Astrocyte (in vitro differentiated cells and primary cell): ENCODE measurements around the gene DOCK11. TPM values are rescaled to one million over a fixed set of nuclear protein-coding genes. Genes with fewer than 3 reads are reported as not detected.

ENCODE experiments used
- DNase-seq: peaks from one replicate; pipeline ENCODE4 v3.0.0-alpha.2; 2010; ENCODE audit warnings: low read depth
- FAIRE-seq: peaks from 2 replicates; lab custom pipeline; 2011; peaks lifted over from hg19 to GRCh38; lab: Jason Lieb, UNC
- H2AFZ ChIP-seq: 2 replicates; pipeline ENCODE4 v1.6.0; 2012; ENCODE audit warnings: low read depth, low read length, inconsistent platforms
- H3K27ac ChIP-seq: 2 replicates; pipeline ENCODE4 v1.5.1; 2011; ENCODE audit warnings: low read depth, low read length, inconsistent platforms
- H3K27me3 ChIP-seq: 2 replicates; pipeline ENCODE4 v1.6.0; 2011; ENCODE audit warnings: low read length, inconsistent platforms; ENCODE audit not compliant: insufficient read depth
- H3K36me3 ChIP-seq: 2 replicates; pipeline ENCODE4 v1.5.1; 2011; ENCODE audit warnings: low read length, inconsistent platforms; ENCODE audit not compliant: insufficient read depth
- H3K4me1 ChIP-seq: 2 replicates; pipeline ENCODE4 v1.5.1; 2011; ENCODE audit warnings: low read length, inconsistent platforms; ENCODE audit not compliant: insufficient read depth
- H3K4me2 ChIP-seq: 2 replicates; pipeline ENCODE4 v1.6.0; 2012; ENCODE audit warnings: low read length, inconsistent platforms
- H3K4me3 ChIP-seq: 2 replicates; pipeline ENCODE4 v1.5.1; 2011; ENCODE audit warnings: low read depth, mild to moderate bottlenecking, low read length, inconsistent platforms; ENCODE audit not compliant: insufficient read depth
- H3K79me2 ChIP-seq: 2 replicates; pipeline ENCODE4 v1.6.0; 2012; ENCODE audit warnings: mild to moderate bottlenecking, low read length, inconsistent platforms; ENCODE audit not compliant: insufficient read depth
- H3K9ac ChIP-seq: 2 replicates; pipeline ENCODE4 v1.6.0; 2012; ENCODE audit warnings: mild to moderate bottlenecking, low read length, inconsistent platforms
- H3K9me3 ChIP-seq: 2 replicates; pipeline ENCODE4 v1.5.1; 2012; ENCODE audit warnings: low read depth, mild to moderate bottlenecking, low read length, inconsistent platforms; ENCODE audit not compliant: insufficient read depth
- H4K20me1 ChIP-seq: 2 replicates; pipeline ENCODE4 v1.6.0; 2012; ENCODE audit warnings: low read length, inconsistent platforms; ENCODE audit not compliant: insufficient read depth
- H3K27ac Mint-ChIP-seq: one replicate; pipeline ENCODE4 v1.8.0; 2021; ENCODE audit warnings: mild to moderate bottlenecking, mixed read lengths; ENCODE audit not compliant: unreplicated experiment
- H3K27me3 Mint-ChIP-seq: one replicate; pipeline ENCODE4 v1.8.0; 2021; ENCODE audit warnings: low read depth, mixed read lengths; ENCODE audit not compliant: unreplicated experiment
- H3K36me3 Mint-ChIP-seq: one replicate; pipeline ENCODE4 v1.8.0; 2021; ENCODE audit warnings: low read depth, mixed read lengths; ENCODE audit not compliant: unreplicated experiment
- H3K4me1 Mint-ChIP-seq: one replicate; pipeline ENCODE4 v1.8.0; 2021; ENCODE audit warnings: low read depth, mixed read lengths; ENCODE audit not compliant: unreplicated experiment
- H3K4me3 Mint-ChIP-seq: one replicate; pipeline ENCODE4 v1.8.0; 2021; ENCODE audit warnings: mild to moderate bottlenecking, moderate library complexity, mixed read lengths; ENCODE audit not compliant: unreplicated experiment
- H3K9me3 Mint-ChIP-seq: one replicate; pipeline ENCODE4 v1.8.0; 2021; ENCODE audit warnings: mild to moderate bottlenecking, mixed read lengths; ENCODE audit not compliant: unreplicated experiment
- EZH2 ChIP-seq: IDR thresholded peaks from 2 replicates; pipeline ENCODE4 v1.6.1; 2012; ENCODE audit warnings: mild to moderate bottlenecking, low read length, inconsistent platforms; ENCODE audit not compliant: insufficient read depth
- total RNA-seq: library from RNA; stranded (reverse); gene quantifications from 2 replicates; pipeline ENCODE4 v1.2.1, GENCODE V29; 2021
- TF ChIP-seq, protein P1 (sequence below): IDR thresholded peaks from 2 replicates; pipeline ENCODE4 v1.5.1; 2011; ENCODE audit warnings: low read depth, mild to moderate bottlenecking, inconsistent platforms, low read length, moderate library complexity; ENCODE audit not compliant: insufficient read depth

DOCK11 gene
- total RNA-seq, 1 donor from 2014 or later = 4.7 TPM

DNA sequence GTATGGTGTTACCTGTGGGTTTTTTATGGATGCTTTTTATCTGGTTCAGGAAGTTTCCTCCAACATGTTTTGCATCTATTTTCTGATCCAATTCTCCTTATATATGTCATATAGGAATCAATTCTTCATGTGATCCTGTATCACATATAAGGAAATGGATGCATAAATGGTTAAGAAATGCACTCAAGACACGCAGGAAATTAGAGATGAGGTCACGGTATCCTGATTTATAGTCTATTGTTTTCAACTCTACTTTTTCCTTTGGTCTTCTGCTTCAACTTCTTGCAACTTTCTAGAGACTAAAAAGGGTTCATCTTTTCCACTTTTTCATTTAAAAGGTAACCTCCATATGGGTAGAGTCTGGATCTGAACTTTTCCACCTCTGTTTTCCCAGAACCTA, 198.2 kb downstream of the DOCK11 start:
- H3K4me3 Mint-ChIP-seq = no peak overlapping the region
- H3K36me3 ChIP-seq = no peaks in the 10 kb centered on the region
- no peaks in the 10 kb centered on the region for H3K9me3 ChIP-seq
- no peak overlapping the region for H3K9ac ChIP-seq
- no peak overlapping the region for H3K27ac Mint-ChIP-seq
- no peak overlapping the region for H3K27ac ChIP-seq
- peaks cover 3% of the 10 kb centered on the region for H3K27me3 Mint-ChIP-seq
- DNase-seq (no peak), FAIRE-seq (peak; percentile 64)
- no peaks in the 10 kb centered on the region for H3K4me1 ChIP-seq
- no peaks in the 10 kb centered on the region for H3K4me1 Mint-ChIP-seq
- no peak overlapping the region for H3K4me2 ChIP-seq
- H3K4me3 ChIP-seq = no peak overlapping the region
- TF ChIP-seq EZH2 = no peak
- TF ChIP-seq, protein P1, sequence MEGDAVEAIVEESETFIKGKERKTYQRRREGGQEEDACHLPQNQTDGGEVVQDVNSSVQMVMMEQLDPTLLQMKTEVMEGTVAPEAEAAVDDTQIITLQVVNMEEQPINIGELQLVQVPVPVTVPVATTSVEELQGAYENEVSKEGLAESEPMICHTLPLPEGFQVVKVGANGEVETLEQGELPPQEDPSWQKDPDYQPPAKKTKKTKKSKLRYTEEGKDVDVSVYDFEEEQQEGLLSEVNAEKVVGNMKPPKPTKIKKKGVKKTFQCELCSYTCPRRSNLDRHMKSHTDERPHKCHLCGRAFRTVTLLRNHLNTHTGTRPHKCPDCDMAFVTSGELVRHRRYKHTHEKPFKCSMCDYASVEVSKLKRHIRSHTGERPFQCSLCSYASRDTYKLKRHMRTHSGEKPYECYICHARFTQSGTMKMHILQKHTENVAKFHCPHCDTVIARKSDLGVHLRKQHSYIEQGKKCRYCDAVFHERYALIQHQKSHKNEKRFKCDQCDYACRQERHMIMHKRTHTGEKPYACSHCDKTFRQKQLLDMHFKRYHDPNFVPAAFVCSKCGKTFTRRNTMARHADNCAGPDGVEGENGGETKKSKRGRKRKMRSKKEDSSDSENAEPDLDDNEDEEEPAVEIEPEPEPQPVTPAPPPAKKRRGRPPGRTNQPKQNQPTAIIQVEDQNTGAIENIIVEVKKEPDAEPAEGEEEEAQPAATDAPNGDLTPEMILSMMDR = no peak
- H3K36me3 Mint-ChIP-seq = no peaks in the 10 kb centered on the region
- H4K20me1 ChIP-seq = no peaks in the 10 kb centered on the region
- H3K9me3 Mint-ChIP-seq = no peaks in the 10 kb centered on the region
- no peak overlapping the region for H2AFZ ChIP-seq
- H3K79me2 ChIP-seq = no peaks in the 10 kb centered on the region
- no peaks in the 10 kb centered on the region for H3K27me3 ChIP-seq

DNA sequence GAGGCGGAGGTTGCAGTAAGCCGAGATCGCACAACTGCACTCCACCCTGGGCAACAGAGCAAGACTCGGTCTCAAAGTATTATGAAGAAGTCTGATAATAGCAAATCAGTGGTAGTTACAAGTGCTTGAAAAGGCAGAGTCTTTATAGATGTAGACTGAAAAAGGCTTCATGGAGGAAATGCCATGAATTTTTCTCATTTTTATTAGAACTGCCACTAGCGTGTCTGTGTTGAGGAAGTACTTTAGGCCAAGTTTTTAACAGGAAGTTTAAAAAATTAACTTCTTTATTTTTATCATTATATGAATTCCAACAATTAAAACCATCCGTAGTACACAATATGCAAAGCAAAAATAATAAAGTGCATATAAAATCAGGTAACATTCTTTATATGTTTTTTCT, 199.0 kb downstream of the DOCK11 start:
- no peak overlapping the region for H2AFZ ChIP-seq
- TF ChIP-seq, protein P1 = no peak
- TF ChIP-seq EZH2 = no peak
- no peaks in the 10 kb centered on the region for H3K9me3 ChIP-seq
- H3K4me2 ChIP-seq = no peak overlapping the region
- DNase-seq (no peak), FAIRE-seq (peak; percentile 13)
- H3K79me2 ChIP-seq = no peaks in the 10 kb centered on the region
- H4K20me1 ChIP-seq = no peaks in the 10 kb centered on the region
- H3K9me3 Mint-ChIP-seq = no peaks in the 10 kb centered on the region
- peaks cover 3% of the 10 kb centered on the region for H3K27me3 Mint-ChIP-seq
- H3K27ac ChIP-seq = no peak overlapping the region
- H3K27ac Mint-ChIP-seq = no peak overlapping the region
- H3K36me3 ChIP-seq = no peaks in the 10 kb centered on the region
- H3K27me3 ChIP-seq = no peaks in the 10 kb centered on the region
- H3K4me3 ChIP-seq = no peak overlapping the region
- no peaks in the 10 kb centered on the region for H3K36me3 Mint-ChIP-seq
- no peaks in the 10 kb centered on the region for H3K4me1 Mint-ChIP-seq
- H3K4me1 ChIP-seq = no peaks in the 10 kb centered on the region
- H3K9ac ChIP-seq = no peak overlapping the region
- no peak overlapping the region for H3K4me3 Mint-ChIP-seq

DNA sequence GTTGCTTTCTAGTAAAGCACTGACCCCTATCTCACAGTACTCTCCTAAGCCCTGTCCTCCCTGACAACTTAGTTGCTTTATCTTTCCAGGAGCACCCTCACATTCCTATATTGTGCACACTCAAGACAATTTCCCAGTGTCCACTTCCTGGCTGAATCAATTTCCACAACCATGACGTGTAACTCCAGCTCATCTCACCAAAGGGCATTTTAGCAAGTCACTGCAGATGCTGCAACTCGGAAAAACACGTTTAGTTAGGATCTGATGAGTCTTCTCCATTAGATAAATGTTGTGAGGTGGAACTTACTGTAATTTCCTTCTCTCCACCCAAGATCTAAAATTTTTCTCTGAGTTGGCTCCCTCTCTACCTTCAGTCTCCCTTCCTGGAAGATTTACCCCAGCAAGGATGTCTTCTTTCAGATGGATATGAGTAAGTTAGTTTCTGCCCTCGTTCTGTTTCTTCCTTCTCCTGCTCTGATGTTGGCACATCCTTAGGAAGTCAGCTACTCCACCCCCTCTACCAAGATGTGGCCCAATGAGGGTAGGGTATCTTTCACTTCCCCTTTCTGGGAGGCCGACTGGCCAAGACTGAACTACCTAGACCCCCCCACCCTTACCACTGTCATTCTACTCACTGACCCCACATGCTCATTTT, 203.0 kb downstream of the DOCK11 start:
- Histone ChIP-seq H3K9me3 (no peaks in the 10 kb centered on the region), H3K27ac (no peak overlapping the region), H3K4me2 (no peak overlapping the region), H2AFZ (no peak overlapping the region), H3K4me1 (no peaks in the 10 kb centered on the region), H3K36me3 (no peaks in the 10 kb centered on the region), H3K79me2 (no peaks in the 10 kb centered on the region), H4K20me1 (no peaks in the 10 kb centered on the region), H3K4me3 (no peak overlapping the region), H3K27me3 (no peaks in the 10 kb centered on the region), H3K9ac (no peak overlapping the region)
- Mint-ChIP-seq H3K4me1 (no peaks in the 10 kb centered on the region), H3K36me3 (no peaks in the 10 kb centered on the region), H3K27ac (no peak overlapping the region), H3K27me3 (peaks cover 3% of the 10 kb centered on the region), H3K9me3 (no peaks in the 10 kb centered on the region), H3K4me3 (no peak overlapping the region)
- DNase-seq (no peak), FAIRE-seq (peak; percentile 58)
- TF ChIP-seq EZH2 = no peak
- TF ChIP-seq, protein P1 = no peak
